ENCODE results near the gene MRPL49. TPM values are rescaled to one million over a fixed set of nuclear protein-coding genes. Genes with fewer than 3 reads are reported as not detected.

MRPL49 gene
- total and polyA plus RNA-seq, 9 of the 15 experiments (the other 6 are each of a cell fraction or from before 2014, with no cell fraction given): 74.3 to 132 (median 91.2) TPM

DNA sequence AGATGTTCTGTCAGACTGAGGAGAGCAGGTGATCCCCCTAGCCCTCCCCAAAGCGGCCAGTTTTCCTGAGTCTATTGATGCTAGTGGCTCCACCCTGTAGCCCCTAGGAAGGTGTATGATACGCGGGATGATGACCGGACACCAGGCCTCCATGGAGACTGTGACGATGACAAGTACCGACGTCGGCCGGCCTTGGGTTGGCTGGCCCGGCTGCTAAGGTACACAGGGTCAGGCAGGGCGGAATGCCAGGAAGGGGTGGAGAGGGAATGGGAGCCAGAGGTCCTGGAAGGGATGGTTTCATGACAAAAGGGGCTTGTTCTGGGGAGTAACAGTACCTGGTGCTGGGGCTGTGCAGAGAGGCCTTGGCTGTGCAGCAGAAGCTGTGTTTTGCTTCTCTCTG is 34.9 kb upstream of the MRPL49 start (continued):
- TF ChIP-seq, protein P1, sequence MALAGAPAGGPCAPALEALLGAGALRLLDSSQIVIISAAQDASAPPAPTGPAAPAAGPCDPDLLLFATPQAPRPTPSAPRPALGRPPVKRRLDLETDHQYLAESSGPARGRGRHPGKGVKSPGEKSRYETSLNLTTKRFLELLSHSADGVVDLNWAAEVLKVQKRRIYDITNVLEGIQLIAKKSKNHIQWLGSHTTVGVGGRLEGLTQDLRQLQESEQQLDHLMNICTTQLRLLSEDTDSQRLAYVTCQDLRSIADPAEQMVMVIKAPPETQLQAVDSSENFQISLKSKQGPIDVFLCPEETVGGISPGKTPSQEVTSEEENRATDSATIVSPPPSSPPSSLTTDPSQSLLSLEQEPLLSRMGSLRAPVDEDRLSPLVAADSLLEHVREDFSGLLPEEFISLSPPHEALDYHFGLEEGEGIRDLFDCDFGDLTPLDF (CRISPR knock-in tag; IDR thresholded peaks at IDR 0.05): no peak
- no peak for TF ChIP-seq ETV5 (CRISPR knock-in tag; IDR thresholded peaks at IDR 0.05; ENCODE audit: low read depth)

DNA sequence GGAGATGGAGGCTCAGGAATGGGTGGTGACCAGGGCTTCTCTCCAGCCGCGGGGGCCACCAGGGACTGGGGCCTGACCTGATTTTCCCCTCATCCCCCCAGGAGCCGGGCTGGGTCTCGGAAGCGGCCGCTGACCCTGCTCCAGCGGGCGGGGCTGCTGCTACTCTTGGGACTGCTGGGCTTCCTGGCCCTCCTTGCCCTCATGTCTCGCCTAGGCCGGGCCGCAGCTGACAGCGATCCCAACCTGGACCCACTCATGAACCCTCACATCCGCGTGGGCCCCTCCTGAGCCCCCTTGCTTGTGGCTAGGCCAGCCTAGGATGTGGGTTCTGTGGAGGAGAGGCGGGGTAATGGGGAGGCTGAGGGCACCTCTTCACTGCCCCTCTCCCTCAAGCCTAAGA is 34.3 kb upstream of the MRPL49 start:
- H3K27me3 ChIP-seq (ENCODE audit: control insufficient read depth in 2 of 2, insufficient read depth in 2 of 2, low read length in 2 of 2): no peaks in the 10 kb centered on the region; a peak in 1 of 5 replicates
- H3K4me3 ChIP-seq: no peak overlapping the region
- no peak for ATAC-seq
- intact Hi-C loops (cut with micrococcal nuclease) (no loop called here), in situ Hi-C loops (cut with MboI) (no loop called here)
- no peaks in the 10 kb centered on the region; the same call in 1 of the 2 replicates for H4K20me1 ChIP-seq (replicated peaks; ENCODE audit: control insufficient read depth, insufficient read depth, low read length)
- H3K9me1 ChIP-seq (ENCODE audit: control insufficient read depth, insufficient read depth, low read length): no peaks in the 10 kb centered on the region
- ChIA-PET CTCF (ENCODE audit: low intra/inter-chr PET ratio) (no interaction called here), POLR2A (interaction anchor here (0.8 to 2.0 kb wide), 2 partner anchors 12 to 55 kb away, joined by 3 to 4 read pairs; no protein-coding TSS in a partner anchor)
- peaks cover 52% of the 10 kb centered on the region for H3K36me3 ChIP-seq (ENCODE audit: control insufficient read depth, insufficient read depth, low read length)
- DNase-seq (ENCODE audit: extremely low read depth in 1 of 4, low spot score in 3 of 4): no peak
- WGBS (ENCODE audit: insufficient coverage, low coverage, missing lambda C conversion rate): 99% methylated on average over 12 of the region's 15 CpGs
- H3K4me2 ChIP-seq (ENCODE audit: insufficient read depth, low read length): no peak overlapping the region
- no peak for FAIRE-seq
- no peak overlapping the region for H3K27ac ChIP-seq (ENCODE audit: extremely low read depth, low read depth, low read length)
- peaks cover 8 to 12% of the 10 kb centered on the region in 2 experiments for H3K4me1 ChIP-seq (replicated peaks in 1 of 2; ENCODE audit: control insufficient read depth in 2 of 2, insufficient read depth in 2 of 2, low read length in 2 of 2)
- no peak overlapping the region for H2AFZ ChIP-seq (ENCODE audit: low read depth, low read length)
- TF ChIP-seq RBFOX2 (IDR thresholded peaks at IDR 0.05; ENCODE audit: low read depth, low read length) (peak; percentile 49; the same call in 1 of the 2 replicates), POLR2G (IDR thresholded peaks at IDR 0.05; ENCODE audit: low read depth, low read length) (peak; percentile 35)
- TF ChIP-seq, protein P2, sequence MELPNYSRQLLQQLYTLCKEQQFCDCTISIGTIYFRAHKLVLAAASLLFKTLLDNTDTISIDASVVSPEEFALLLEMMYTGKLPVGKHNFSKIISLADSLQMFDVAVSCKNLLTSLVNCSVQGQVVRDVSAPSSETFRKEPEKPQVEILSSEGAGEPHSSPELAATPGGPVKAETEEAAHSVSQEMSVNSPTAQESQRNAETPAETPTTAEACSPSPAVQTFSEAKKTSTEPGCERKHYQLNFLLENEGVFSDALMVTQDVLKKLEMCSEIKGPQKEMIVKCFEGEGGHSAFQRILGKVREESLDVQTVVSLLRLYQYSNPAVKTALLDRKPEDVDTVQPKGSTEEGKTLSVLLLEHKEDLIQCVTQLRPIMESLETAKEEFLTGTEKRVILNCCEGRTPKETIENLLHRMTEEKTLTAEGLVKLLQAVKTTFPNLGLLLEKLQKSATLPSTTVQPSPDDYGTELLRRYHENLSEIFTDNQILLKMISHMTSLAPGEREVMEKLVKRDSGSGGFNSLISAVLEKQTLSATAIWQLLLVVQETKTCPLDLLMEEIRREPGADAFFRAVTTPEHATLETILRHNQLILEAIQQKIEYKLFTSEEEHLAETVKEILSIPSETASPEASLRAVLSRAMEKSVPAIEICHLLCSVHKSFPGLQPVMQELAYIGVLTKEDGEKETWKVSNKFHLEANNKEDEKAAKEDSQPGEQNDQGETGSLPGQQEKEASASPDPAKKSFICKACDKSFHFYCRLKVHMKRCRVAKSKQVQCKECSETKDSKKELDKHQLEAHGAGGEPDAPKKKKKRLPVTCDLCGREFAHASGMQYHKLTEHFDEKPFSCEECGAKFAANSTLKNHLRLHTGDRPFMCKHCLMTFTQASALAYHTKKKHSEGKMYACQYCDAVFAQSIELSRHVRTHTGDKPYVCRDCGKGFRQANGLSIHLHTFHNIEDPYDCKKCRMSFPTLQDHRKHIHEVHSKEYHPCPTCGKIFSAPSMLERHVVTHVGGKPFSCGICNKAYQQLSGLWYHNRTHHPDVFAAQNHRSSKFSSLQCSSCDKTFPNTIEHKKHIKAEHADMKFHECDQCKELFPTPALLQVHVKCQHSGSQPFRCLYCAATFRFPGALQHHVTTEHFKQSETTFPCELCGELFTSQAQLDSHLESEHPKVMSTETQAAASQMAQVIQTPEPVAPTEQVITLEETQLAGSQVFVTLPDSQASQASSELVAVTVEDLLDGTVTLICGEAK (IDR thresholded peaks at IDR 0.05): no peak
- TF ChIP-seq, protein P2 (CRISPR knock-in tag; IDR thresholded peaks at IDR 0.05): no peak
- no TSS peak for BruUV-seq (replicated peaks)
- H3K9me3 ChIP-seq (replicated peaks; ENCODE audit: control insufficient read depth, insufficient read depth, low read depth, low read length): no peaks in the 10 kb centered on the region
- peaks cover 27% of the 10 kb centered on the region for H3K79me2 ChIP-seq (ENCODE audit: control insufficient read depth, insufficient read depth, low read length)
- no peak overlapping the region for H3K9ac ChIP-seq (ENCODE audit: insufficient read depth in 1 of 2, low read depth in 2 of 2, low read length in 2 of 2)
